CD8-positive, alpha-beta memory T cell (primary cell): ENCODE data around the gene RNF4. TPM values are rescaled to one million over a fixed set of nuclear protein-coding genes. Genes with fewer than 3 reads are reported as not detected.
A peak's percentile ranks its signal among the peaks of the same experiment; 100 is the strongest.

Source experiments
- CTCF ChIA-PET: fragments of 350-600 bp; sonication (Branson Sonifier 250); formaldehyde crosslinking; loops from one replicate; lab custom pipeline; 2021; ENCODE audit warnings: antibody characterized with exemption; lab: Charles Lee
- POLR2A ChIA-PET: fragments of 350-600 bp; sonication (Branson Sonifier 250); formaldehyde crosslinking; loops from one replicate; lab custom pipeline; 2021; ENCODE audit warnings: antibody characterized with exemption; lab: Charles Lee
- DNase-seq, 5 donors: peaks; one replicate each; pipeline versions ENCODE4 v3.0.0 to v3.0.0-alpha.2; 2020 to 2022; ENCODE audit warnings: mixed read lengths in 1 of 5
- H3K27ac ChIP-seq: one replicate; pipeline ENCODE4 v1.7.0; 2013; ENCODE audit warnings: low read depth, mild to moderate bottlenecking, low read length, moderate library complexity
- H3K27me3 ChIP-seq: 2 replicates; pipeline ENCODE4 v1.7.0; 2013; ENCODE audit warnings: low read length, mild to moderate bottlenecking; ENCODE audit not compliant: insufficient read depth, poor library complexity, severe bottlenecking
- H3K36me3 ChIP-seq: 2 replicates; pipeline ENCODE4 v1.7.0; 2013; ENCODE audit warnings: mild to moderate bottlenecking, low read length, moderate library complexity; ENCODE audit not compliant: insufficient read depth
- H3K4me1 ChIP-seq: 2 replicates; pipeline ENCODE4 v1.7.0; 2013; ENCODE audit warnings: mild to moderate bottlenecking, low read length, moderate library complexity; ENCODE audit not compliant: insufficient read depth
- H3K4me3 ChIP-seq: 2 replicates; pipeline ENCODE4 v1.7.0; 2013; ENCODE audit warnings: mild to moderate bottlenecking, low read length
- H3K9me3 ChIP-seq: 2 replicates; pipeline ENCODE4 v1.7.0; 2013; ENCODE audit warnings: mild to moderate bottlenecking, low read length
- H3K27ac Mint-ChIP-seq, 8 donors: one replicate each; pipeline ENCODE4 v1.8.0; 2020 to 2021; ENCODE audit warnings: mixed read lengths in 8 of 8, mild to moderate bottlenecking in 6 of 8, inconsistent platforms in 3 of 8, moderate library complexity in 3 of 8
- H3K27me3 Mint-ChIP-seq, 2 donors: one replicate each; pipeline ENCODE4 v1.8.0; 2020 to 2021; ENCODE audit warnings: mixed read lengths in 2 of 2, mild to moderate bottlenecking in 1 of 2, moderate library complexity in 1 of 2
- H3K36me3 Mint-ChIP-seq, 3 donors: one replicate each; pipeline ENCODE4 v1.8.0; 2020 to 2021; ENCODE audit warnings: mixed read lengths in 3 of 3, inconsistent platforms in 1 of 3, mild to moderate bottlenecking in 1 of 3
- H3K4me1 Mint-ChIP-seq, 3 donors: one replicate each; pipeline ENCODE4 v1.8.0; 2020 to 2021; ENCODE audit warnings: mixed read lengths in 3 of 3, inconsistent platforms in 1 of 3, mild to moderate bottlenecking in 1 of 3
- H3K4me3 Mint-ChIP-seq, 7 donors: one replicate each; pipeline ENCODE4 v1.8.0; 2020 to 2021; ENCODE audit warnings: mixed read lengths in 7 of 7, mild to moderate bottlenecking in 6 of 7, moderate library complexity in 4 of 7, inconsistent platforms in 2 of 7
- H3K9me3 Mint-ChIP-seq, 5 donors: one replicate each; pipeline ENCODE4 v1.8.0; 2020 to 2022; ENCODE audit warnings: mixed read lengths in 5 of 5, mild to moderate bottlenecking in 3 of 5, moderate library complexity in 2 of 5, inconsistent platforms in 1 of 5
- polyA plus RNA-seq: library from polyadenylated mRNA; unstranded; fragments of 300-500 nt; fragmentation: Illumina TruSeq; gene quantifications from one replicate; pipeline ENCODE4 v1.2.3, GENCODE V29; 2021
- total RNA-seq, 2 experiments: library from RNA; stranded (reverse); gene quantifications; one replicate each; pipeline ENCODE4 v1.2.3, GENCODE V29; 2021

Gene RNF4
- total and polyA plus RNA-seq, 3 experiments from 2014 or later, result 94.8 to 98.1 (median 95.4) TPM

DNA sequence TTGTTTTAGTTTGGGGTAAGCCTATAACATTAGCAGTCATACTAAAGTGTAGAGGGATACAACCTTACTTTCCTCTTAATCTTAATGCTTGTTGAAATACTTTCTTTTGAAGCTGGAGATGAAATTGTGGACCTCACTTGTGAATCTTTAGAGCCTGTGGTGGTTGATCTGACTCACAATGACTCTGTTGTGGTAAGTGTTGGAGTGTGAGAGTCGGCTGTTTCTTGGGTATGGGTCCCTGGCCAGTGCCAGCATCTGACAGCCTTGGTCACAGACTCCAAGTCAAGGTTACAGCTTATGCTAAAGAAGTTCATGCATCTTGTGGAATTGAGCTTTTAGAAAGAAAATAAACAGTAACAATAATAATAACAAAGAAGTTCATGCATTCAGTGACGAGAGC, 31.6 kb downstream of the RNF4 start:
- Mint-ChIP-seq H3K4me3 (no peak overlapping the region), H3K27me3 (no peaks in the 10 kb centered on the region), H3K27ac (peak overlapping the region in 4 of 8 donors; percentile 22 to 66 (median 36)), H3K9me3 (no peaks in the 10 kb centered on the region), H3K36me3 (peaks cover 7 to 82% (median 13%) of the 10 kb centered on the region in 3 donors), H3K4me1 (peaks cover 11 to 26% (median 12%) of the 10 kb centered on the region in 3 donors)
- Histone ChIP-seq H3K9me3 (no peaks in the 10 kb centered on the region), H3K36me3 (peaks cover 44% of the 10 kb centered on the region), H3K27me3 (no peaks in the 10 kb centered on the region), H3K4me1 (no peaks in the 10 kb centered on the region), H3K27ac (no peak overlapping the region), H3K4me3 (no peak overlapping the region)
- POLR2A ChIA-PET, result no interaction called here
- CTCF ChIA-PET, result no interaction called here
- DNase-seq, result no peak

GRCh38 chr4:2501034-2501594, 32.2 kb downstream of the RNF4 start:
- ChIA-PET CTCF (no interaction called here), POLR2A (no interaction called here)
- Histone ChIP-seq H3K27ac (no peak overlapping the region), H3K4me3 (no peak overlapping the region), H3K27me3 (no peaks in the 10 kb centered on the region), H3K36me3 (peaks cover 38% of the 10 kb centered on the region), H3K9me3 (no peaks in the 10 kb centered on the region), H3K4me1 (no peaks in the 10 kb centered on the region)
- H3K27ac Mint-ChIP-seq, result peak overlapping the region in 5 of 8 donors; percentile 16 to 73 (median 24)
- no peaks in the 10 kb centered on the region for H3K9me3 Mint-ChIP-seq
- peaks cover 7 to 82% (median 13%) of the 10 kb centered on the region in 3 donors for H3K36me3 Mint-ChIP-seq
- no peak for DNase-seq
- H3K4me1 Mint-ChIP-seq, result peaks cover 11 to 26% (median 12%) of the 10 kb centered on the region in 3 donors
- no peaks in the 10 kb centered on the region for H3K27me3 Mint-ChIP-seq
- H3K4me3 Mint-ChIP-seq, result no peak overlapping the region

DNA sequence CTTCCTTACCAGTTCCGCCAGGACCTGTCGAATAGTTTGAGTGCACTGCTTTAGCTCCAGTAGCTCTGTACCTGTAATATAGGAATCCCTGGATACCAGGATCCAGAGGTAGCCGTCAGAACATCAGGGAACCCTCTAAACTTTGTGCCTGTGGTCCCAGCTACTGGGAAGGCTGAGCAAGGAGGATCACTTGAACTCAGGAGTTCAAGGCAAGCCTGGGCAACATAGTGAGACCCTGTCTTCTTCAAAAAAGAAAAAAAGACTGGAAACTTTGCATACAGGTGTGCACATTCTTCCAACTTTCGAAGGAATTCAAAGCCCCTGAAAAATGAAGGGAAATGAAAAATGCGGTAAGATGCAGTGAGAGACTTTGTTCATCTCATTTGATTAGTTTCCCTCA, 34.9 kb downstream of the RNF4 start:
- Mint-ChIP-seq H3K36me3 (peaks cover 4 to 76% (median 7%) of the 10 kb centered on the region in 3 donors), H3K9me3 (no peaks in the 10 kb centered on the region), H3K4me1 (peaks cover 17 to 38% (median 19%) of the 10 kb centered on the region in 3 donors), H3K27me3 (no peaks in the 10 kb centered on the region), H3K27ac (peak overlapping the region in 4 of 8 donors; percentile 17 to 65 (median 46)), H3K4me3 (peak overlapping the region in 1 of 7 donors; percentile 27)
- Histone ChIP-seq H3K4me1 (no peaks in the 10 kb centered on the region), H3K27me3 (no peaks in the 10 kb centered on the region), H3K4me3 (no peak overlapping the region), H3K9me3 (no peaks in the 10 kb centered on the region), H3K27ac (no peak overlapping the region), H3K36me3 (peaks cover 27% of the 10 kb centered on the region)
- CTCF ChIA-PET, result interaction anchor here (1.7 kb wide), 1 partner anchor 62 kb away, joined by 4 read pairs; no protein-coding TSS in a partner anchor
- POLR2A ChIA-PET, result no interaction called here
- DNase-seq, result no peak

GRCh38 chr4:2507259-2507658, 38.4 kb downstream of the RNF4 start:
- no peak for DNase-seq
- Mint-ChIP-seq H3K27ac (peak overlapping the region in 5 of 8 donors; percentile 21 to 64 (median 48)), H3K4me3 (no peak overlapping the region), H3K4me1 (peaks cover 36 to 53% (median 36%) of the 10 kb centered on the region in 3 donors), H3K36me3 (peaks cover 0 to 70% (median 4%) of the 10 kb centered on the region in 3 donors), H3K9me3 (no peaks in the 10 kb centered on the region), H3K27me3 (no peaks in the 10 kb centered on the region)
- POLR2A ChIA-PET, result no interaction called here
- CTCF ChIA-PET, result interaction anchor here (1.2 to 1.4 kb wide), 2 partner anchors 12 to 39 kb away, joined by 4 to 7 read pairs; partner anchors contain the start of gene RNF4
- Histone ChIP-seq H3K27ac (no peak overlapping the region), H3K27me3 (no peaks in the 10 kb centered on the region), H3K9me3 (no peaks in the 10 kb centered on the region), H3K4me3 (no peak overlapping the region), H3K36me3 (peaks cover 28% of the 10 kb centered on the region), H3K4me1 (peaks cover 13% of the 10 kb centered on the region)

- H3K27ac Mint-ChIP-seq, result peak overlapping the region in 4 of 8 donors; percentile 20 to 64 (median 50)
- CTCF ChIA-PET, result interaction anchor here (1.2 to 1.4 kb wide), 2 partner anchors 13 to 39 kb away, joined by 4 to 7 read pairs; partner anchors contain the start of gene RNF4
- no peak overlapping the region for H3K4me3 ChIP-seq
These were observed 38.9 kb downstream of the RNF4 start for GRCh38 chr4:2507855-2508254.

GRCh38 chr4:2510351-2511259, 41.7 kb downstream of the RNF4 start:
- peak overlapping the region in 2 of 7 donors; percentile 17 to 70 for H3K4me3 Mint-ChIP-seq
- peaks cover 6 to 82% (median 6%) of the 10 kb centered on the region in 3 donors for H3K36me3 Mint-ChIP-seq
- Histone ChIP-seq H3K27ac (no peak overlapping the region), H3K27me3 (no peaks in the 10 kb centered on the region), H3K9me3 (no peaks in the 10 kb centered on the region), H3K4me1 (peaks cover 13% of the 10 kb centered on the region), H3K4me3 (no peak overlapping the region), H3K36me3 (peaks cover 50% of the 10 kb centered on the region)
- ChIA-PET CTCF (no interaction called here), POLR2A (interaction anchor here (1.5 kb wide), 1 partner anchor 42 kb away, joined by 3 read pairs; the partner anchor contains the start of gene RNF4)
- DNase-seq, result no peak
- H3K9me3 Mint-ChIP-seq, result no peaks in the 10 kb centered on the region
- peaks cover 29 to 41% (median 29%) of the 10 kb centered on the region in 3 donors for H3K4me1 Mint-ChIP-seq
- peak overlapping the region; percentile 52 to 91 (median 84) for H3K27ac Mint-ChIP-seq
- H3K27me3 Mint-ChIP-seq, result no peaks in the 10 kb centered on the region

More at GRCh38 chr4:2507855-2508254, 38.9 kb downstream of the RNF4 start:
- POLR2A ChIA-PET, result no interaction called here
- H3K27me3 ChIP-seq, result no peaks in the 10 kb centered on the region
- DNase-seq, result no peak
- Mint-ChIP-seq H3K36me3 (peaks cover 0 to 74% (median 4%) of the 10 kb centered on the region in 3 donors), H3K9me3 (no peaks in the 10 kb centered on the region), H3K4me3 (no peak overlapping the region), H3K4me1 (peaks cover 36 to 53% (median 37%) of the 10 kb centered on the region in 3 donors), H3K27me3 (no peaks in the 10 kb centered on the region)
- H3K36me3 ChIP-seq, result peaks cover 34% of the 10 kb centered on the region
- H3K27ac ChIP-seq, result no peak overlapping the region
- H3K4me1 ChIP-seq, result peaks cover 13% of the 10 kb centered on the region
- no peaks in the 10 kb centered on the region for H3K9me3 ChIP-seq

DNA sequence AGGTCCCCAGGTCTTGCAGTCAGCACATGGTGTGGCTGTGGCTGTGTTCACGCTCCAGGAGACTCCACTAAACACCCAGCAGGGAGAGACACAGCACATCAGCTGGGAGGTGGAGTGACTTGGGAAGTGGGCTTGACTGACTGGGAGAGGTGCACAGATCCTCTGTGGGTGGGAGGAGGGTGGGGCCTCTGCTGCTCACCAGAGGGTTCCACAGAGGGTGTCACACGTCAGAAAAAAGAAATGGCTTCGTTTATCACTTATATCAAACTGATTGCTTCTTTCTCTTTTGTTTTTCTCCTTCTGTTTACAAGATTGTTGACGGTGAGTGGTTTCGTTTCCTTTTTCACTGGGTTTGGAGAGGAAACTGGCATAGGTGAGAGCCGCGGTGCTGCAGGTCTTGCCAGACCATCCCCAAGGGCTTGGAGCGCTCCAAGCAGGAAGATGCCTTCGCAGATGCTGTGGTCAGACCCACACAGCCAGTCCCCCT, 42.8 kb downstream of the RNF4 start:
- Histone ChIP-seq H3K27me3 (no peaks in the 10 kb centered on the region), H3K4me3 (no peak overlapping the region), H3K9me3 (no peaks in the 10 kb centered on the region), H3K4me1 (peaks cover 13% of the 10 kb centered on the region), H3K27ac (peak overlapping the region; percentile 18), H3K36me3 (peaks cover 50% of the 10 kb centered on the region)
- Mint-ChIP-seq H3K36me3 (peaks cover 6 to 84% (median 6%) of the 10 kb centered on the region in 3 donors), H3K27me3 (no peaks in the 10 kb centered on the region), H3K27ac (peak overlapping the region; percentile 59 to 97 (median 88)), H3K9me3 (no peaks in the 10 kb centered on the region), H3K4me3 (peak overlapping the region in 5 of 7 donors; percentile 15 to 57 (median 39)), H3K4me1 (peaks cover 28 to 38% (median 29%) of the 10 kb centered on the region in 3 donors)
- ChIA-PET CTCF (no interaction called here), POLR2A (no interaction called here)
- DNase-seq, result peak in 4 of 5 donors; percentile 6 to 50 (median 23)
